CD14-positive monocyte (primary cell): ENCODE measurements around the gene SAMD11. TPM values are rescaled to one million over a fixed set of nuclear protein-coding genes. Genes with fewer than 3 reads are reported as not detected.
A peak's percentile ranks its signal among the peaks of the same experiment; 100 is the strongest.

Experiments
- DNase-seq, 3 donors: peaks; one replicate each; pipeline ENCODE4 v3.0.0-alpha.2; 2011 to 2022
- H2AFZ ChIP-seq: 2 replicates; pipeline ENCODE4 v1.6.0; 2012; ENCODE audit warnings: mild to moderate bottlenecking, low read depth, low read length, inconsistent platforms; ENCODE audit not compliant: insufficient read depth, poor library complexity, severe bottlenecking
- H3K27ac ChIP-seq, 2 donors: 1 replicate in 1 of 2; 2 replicates in 1 of 2; pipeline ENCODE4 v1.5.1; 2012 to 2013; ENCODE audit warnings: low read length in 2 of 2, control low read depth in 1 of 2, inconsistent platforms in 1 of 2, low read depth in 1 of 2, mild to moderate bottlenecking in 1 of 2
- H3K27me3 ChIP-seq, 2 donors: one replicate each; pipeline versions ENCODE4 v1.6.0 to v1.6.1; 2011 to 2013; ENCODE audit warnings: low read length in 2 of 2; ENCODE audit not compliant: control insufficient read depth in 2 of 2, insufficient read depth in 2 of 2
- H3K36me3 ChIP-seq, 2 donors: replicated peaks in 1 of 2; 1 replicate in 1 of 2; 2 replicates in 1 of 2; pipeline versions ENCODE4 v1.5.1 to v1.6.1; 2012 to 2013; ENCODE audit warnings: low read length in 2 of 2, control low read depth in 1 of 2, inconsistent platforms in 1 of 2, mild to moderate bottlenecking in 1 of 2; ENCODE audit not compliant: insufficient read depth in 2 of 2, control insufficient read depth in 1 of 2
- H3K4me1 ChIP-seq, 2 donors: 1 replicate in 1 of 2; 2 replicates in 1 of 2; pipeline versions ENCODE4 v1.5.1 to v1.6.1; 2012 to 2013; ENCODE audit warnings: low read length in 2 of 2, control low read depth in 1 of 2, inconsistent platforms in 1 of 2, mild to moderate bottlenecking in 1 of 2, moderate library complexity in 1 of 2; ENCODE audit not compliant: insufficient read depth in 2 of 2, control insufficient read depth in 1 of 2
- H3K4me2 ChIP-seq: replicated peaks from 2 replicates; pipeline ENCODE3; 2012; ENCODE audit warnings: low read length, moderate library complexity, mild to moderate bottlenecking; ENCODE audit not compliant: poor library complexity, severe bottlenecking; ENCODE audit errors: extremely low read depth
- H3K4me3 ChIP-seq, 3 experiments: fragments of 200-600 bp in 1 of 3; sonication (generic) in 1 of 3; replicated peaks in 1 of 3; 1 replicate in 2 of 3; 2 replicates in 1 of 3; pipeline ENCODE4 v1.5.1; 2011 to 2013; ENCODE audit warnings: low read length in 3 of 3, mild to moderate bottlenecking in 3 of 3, control low read depth in 2 of 3, low read depth in 2 of 3, inconsistent platforms in 1 of 3, moderate library complexity in 1 of 3
- H3K79me2 ChIP-seq: 2 replicates; pipeline ENCODE4 v1.6.0; 2012; ENCODE audit warnings: mild to moderate bottlenecking, control low read depth, inconsistent platforms, low read length, moderate library complexity; ENCODE audit not compliant: insufficient read depth
- H3K9ac ChIP-seq: 2 replicates; pipeline ENCODE4 v1.6.0; 2017; ENCODE audit warnings: low read length, mild to moderate bottlenecking; ENCODE audit not compliant: insufficient read depth, poor library complexity, severe bottlenecking
- H3K9me3 ChIP-seq, 2 donors: replicated peaks in 1 of 2; 1 replicate in 1 of 2; 2 replicates in 1 of 2; pipeline versions ENCODE4 v1.5.1 to v1.6.1; 2012 to 2013; ENCODE audit warnings: low read length in 2 of 2, control low read depth in 1 of 2; ENCODE audit not compliant: control insufficient read depth in 1 of 2, insufficient read depth in 1 of 2
- H4K20me1 ChIP-seq: 2 replicates; pipeline ENCODE4 v1.6.0; 2012; ENCODE audit warnings: mild to moderate bottlenecking, low read length, control low read depth, moderate library complexity; ENCODE audit not compliant: insufficient read depth
- H3K27ac Mint-ChIP-seq, 7 donors: one replicate each; pipeline ENCODE4 v1.8.0; 2020; ENCODE audit warnings: mild to moderate bottlenecking in 7 of 7, mixed read lengths in 7 of 7, moderate library complexity in 6 of 7, inconsistent platforms in 2 of 7
- H3K27me3 Mint-ChIP-seq, 3 donors: one replicate each; pipeline ENCODE4 v1.8.0; 2021 to 2022; ENCODE audit warnings: low read depth in 3 of 3, mild to moderate bottlenecking in 3 of 3, mixed read lengths in 3 of 3, moderate library complexity in 3 of 3, inconsistent platforms in 1 of 3
- H3K36me3 Mint-ChIP-seq, 2 donors: one replicate each; pipeline ENCODE4 v1.8.0; 2020; ENCODE audit warnings: mixed read lengths in 2 of 2, inconsistent platforms in 1 of 2, mild to moderate bottlenecking in 1 of 2
- H3K4me1 Mint-ChIP-seq: one replicate; pipeline ENCODE4 v1.8.0; 2020; ENCODE audit warnings: mild to moderate bottlenecking, mixed read lengths
- H3K4me3 Mint-ChIP-seq, 2 donors: one replicate each; pipeline ENCODE4 v1.8.0; 2020; ENCODE audit warnings: mild to moderate bottlenecking in 2 of 2, mixed read lengths in 2 of 2, moderate library complexity in 1 of 2
- H3K9me3 Mint-ChIP-seq, 7 donors: one replicate each; pipeline ENCODE4 v1.8.0; 2020 to 2022; ENCODE audit warnings: mixed read lengths in 7 of 7, mild to moderate bottlenecking in 6 of 7, moderate library complexity in 6 of 7, inconsistent platforms in 2 of 7
- CTCF ChIP-seq: fragments of 200-600 bp; IDR thresholded peaks from one replicate; pipeline ENCODE4 v1.8.0; 2022; ENCODE audit warnings: antibody characterized with exemption, mild to moderate bottlenecking
- WGBS: methylation state at CpG from one replicate; pipeline ENCODE4 v1.1.5; 2013; ENCODE audit warnings: missing lambda C conversion rate; ENCODE audit not compliant: insufficient coverage; 5-methylcytosine and 5-hydroxymethylcytosine counted together
- intact Hi-C, 2 donors: fragments of 100-400 bp; cut with micrococcal nuclease; formaldehyde crosslinking; loops; one replicate each; pipeline versions ENCODE4 v1.15.0 to v1.15.1; 2023
- polyA plus RNA-seq, 3 donors: library from polyadenylated mRNA; depleted of rRNA in 1 of 3; unstranded in 2 of 3; stranded (reverse) in 1 of 3; fragments of 300-500 nt in 2 of 3; fragments of >200 nt in 1 of 3; fragmentation: Illumina TruSeq in 2 of 3; gene quantifications; 1 replicate in 2 of 3; 2 replicates in 1 of 3; pipeline ENCODE4 v1.2.3, GENCODE V29; 2012 to 2021

Gene SAMD11
- polyA plus RNA-seq, 3 donors, result not detected

GRCh38 chr1:966704-967300 lies 43.1 kb downstream of the SAMD11 start:
- H3K9ac ChIP-seq, result peak overlapping the region; percentile 75
- Mint-ChIP-seq H3K27ac (peak overlapping the region in 1 of 7 donors; percentile 35), H3K36me3 (peaks cover 16 to 19% of the 10 kb centered on the region in 2 donors), H3K27me3 (peaks cover 32 to 54% (median 44%) of the 10 kb centered on the region in 3 donors), H3K4me1 (peaks cover 10% of the 10 kb centered on the region), H3K9me3 (peaks cover 0 to 3% (median 0%) of the 10 kb centered on the region in 7 donors), H3K4me3 (peak overlapping the region; percentile 83 to 90)
- intact Hi-C loops, result loop anchor here in 1 of 2 donors (10.0 kb wide), 1 partner anchor 62 kb away; no protein-coding TSS in a partner anchor
- H3K9me3 ChIP-seq, result peaks cover 0 to 8% of the 10 kb centered on the region in 2 donors
- under 1% methylated on average over 60 of the region's 60 CpGs for WGBS
- DNase-seq, result peak; percentile 60 to 74 (median 66)
- H2AFZ ChIP-seq, result peak overlapping the region; percentile 87
- H3K27me3 ChIP-seq, result peaks cover 3 to 43% of the 10 kb centered on the region in 2 donors
- peak overlapping the region; percentile 59 to 79 (median 62) for H3K4me3 ChIP-seq
- H3K4me1 ChIP-seq, result peaks cover 16 to 21% of the 10 kb centered on the region in 2 donors
- H3K27ac ChIP-seq, result peak overlapping the region in 1 of 2 donors; percentile 62
- no peak for TF ChIP-seq CTCF
- H4K20me1 ChIP-seq, result no peaks in the 10 kb centered on the region
- peaks cover 0 to 3% of the 10 kb centered on the region in 2 donors for H3K36me3 ChIP-seq
- no peaks in the 10 kb centered on the region for H3K79me2 ChIP-seq
- peak overlapping the region; percentile 86 for H3K4me2 ChIP-seq

- H3K27me3 Mint-ChIP-seq, result peaks cover 32 to 56% (median 47%) of the 10 kb centered on the region in 3 donors
- intact Hi-C loops, result loop anchor here in 1 of 2 donors (10.0 kb wide), 1 partner anchor 63 kb away; no protein-coding TSS in a partner anchor
- H3K4me1 ChIP-seq, result peaks cover 16 to 21% of the 10 kb centered on the region in 2 donors
- H2AFZ ChIP-seq, result peak overlapping the region; percentile 87
- H3K9me3 ChIP-seq, result peaks cover 0 to 8% of the 10 kb centered on the region in 2 donors
- H3K4me1 Mint-ChIP-seq, result peaks cover 10% of the 10 kb centered on the region
- peak overlapping the region; percentile 86 for H3K4me2 ChIP-seq
- H3K9me3 Mint-ChIP-seq, result peaks cover 0 to 3% (median 0%) of the 10 kb centered on the region in 7 donors
- no peak for DNase-seq
- H3K27ac ChIP-seq, result no peak overlapping the region
- no peaks in the 10 kb centered on the region for H4K20me1 ChIP-seq
- no peaks in the 10 kb centered on the region for H3K79me2 ChIP-seq
- peak overlapping the region in 1 of 2 donors; percentile 53 for H3K4me3 Mint-ChIP-seq
- H3K4me3 ChIP-seq, result peak overlapping the region in 1 of 3 experiments; percentile 79
- H3K27me3 ChIP-seq, result peaks cover 3 to 43% of the 10 kb centered on the region in 2 donors
- no peak for TF ChIP-seq CTCF
- 77% methylated on average over 20 of the region's 23 CpGs for WGBS
- H3K9ac ChIP-seq, result no peak overlapping the region
- peaks cover 11 to 12% of the 10 kb centered on the region in 2 donors for H3K36me3 Mint-ChIP-seq
- peaks cover 0 to 3% of the 10 kb centered on the region in 2 donors for H3K36me3 ChIP-seq
- H3K27ac Mint-ChIP-seq, result no peak overlapping the region
These were observed 44.0 kb downstream of the SAMD11 start for GRCh38 chr1:967466-968343.
